Left forelimb (tissue), 1 donor: ENCODE results near the gene NR2E3.
"Not testable (repeated sequence)": the region's sequence is repeated elsewhere in the genome, so short reads cannot be mapped to it uniquely, and the experiment has no call there.

Experiments used
- DNase-seq: peaks from one replicate; pipeline ENCODE4 v3.0.0-alpha.2; 2018; ENCODE audit warnings: low spot score

NR2E3 gene

DNA sequence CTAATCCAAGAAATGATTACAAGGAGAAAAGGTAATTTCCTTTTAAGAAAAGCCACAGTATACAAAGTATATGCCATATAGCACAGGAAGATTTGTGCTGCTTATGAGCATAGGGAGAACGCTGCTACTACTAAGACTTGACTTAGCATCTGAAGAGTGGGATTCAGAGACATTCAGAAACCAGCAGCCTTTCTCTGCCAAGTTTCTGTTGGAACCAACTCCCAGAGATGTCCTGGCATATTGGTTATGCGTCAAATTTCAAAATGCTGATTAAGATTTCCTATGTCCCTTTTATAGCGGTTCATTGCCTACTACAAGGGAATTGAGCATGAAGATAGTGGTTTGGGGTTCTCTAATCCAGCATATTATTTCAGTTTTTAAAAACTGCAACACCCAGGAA, 4.9 kb downstream of the NR2E3 start:
- DNase-seq = no peak

DNA sequence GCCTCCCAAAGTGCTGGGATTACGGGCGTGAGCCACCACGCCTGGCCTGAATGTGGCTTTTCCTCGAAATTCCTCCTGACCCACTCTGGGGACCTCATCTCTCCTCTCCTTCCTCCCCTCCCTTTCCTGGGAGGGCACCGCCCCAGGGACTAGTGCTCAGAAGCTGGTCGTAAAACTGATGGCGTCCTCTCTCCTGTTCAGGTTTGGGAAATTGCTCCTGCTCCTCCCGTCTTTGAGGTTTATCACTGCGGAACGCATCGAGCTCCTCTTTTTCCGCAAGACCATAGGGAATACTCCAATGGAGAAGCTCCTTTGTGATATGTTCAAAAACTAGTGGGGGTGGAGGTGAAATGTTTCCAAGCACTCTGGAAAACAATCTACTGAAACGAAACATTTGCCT, 7.0 kb downstream of the NR2E3 start:
- DNase-seq = no peak

DNA sequence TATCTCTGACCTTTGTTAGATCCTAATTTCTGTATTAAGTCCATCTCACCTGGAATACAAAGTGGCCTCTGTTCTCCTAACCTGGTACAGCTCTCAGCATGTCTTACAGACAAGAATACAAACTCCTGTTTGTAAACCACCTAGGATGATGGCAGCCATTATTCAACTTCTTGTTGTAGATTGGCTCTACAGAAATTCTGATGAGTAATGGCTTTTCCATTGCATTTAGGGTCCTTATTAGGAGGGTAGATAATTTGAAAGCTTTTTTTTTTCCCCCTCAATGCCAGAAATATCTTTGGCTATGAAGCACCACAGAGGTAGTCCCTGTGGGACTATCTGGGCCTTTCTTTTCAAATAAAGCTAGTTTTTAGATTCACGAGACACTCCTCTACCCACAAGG, 9.8 kb downstream of the NR2E3 start:
- DNase-seq = no peak

DNA sequence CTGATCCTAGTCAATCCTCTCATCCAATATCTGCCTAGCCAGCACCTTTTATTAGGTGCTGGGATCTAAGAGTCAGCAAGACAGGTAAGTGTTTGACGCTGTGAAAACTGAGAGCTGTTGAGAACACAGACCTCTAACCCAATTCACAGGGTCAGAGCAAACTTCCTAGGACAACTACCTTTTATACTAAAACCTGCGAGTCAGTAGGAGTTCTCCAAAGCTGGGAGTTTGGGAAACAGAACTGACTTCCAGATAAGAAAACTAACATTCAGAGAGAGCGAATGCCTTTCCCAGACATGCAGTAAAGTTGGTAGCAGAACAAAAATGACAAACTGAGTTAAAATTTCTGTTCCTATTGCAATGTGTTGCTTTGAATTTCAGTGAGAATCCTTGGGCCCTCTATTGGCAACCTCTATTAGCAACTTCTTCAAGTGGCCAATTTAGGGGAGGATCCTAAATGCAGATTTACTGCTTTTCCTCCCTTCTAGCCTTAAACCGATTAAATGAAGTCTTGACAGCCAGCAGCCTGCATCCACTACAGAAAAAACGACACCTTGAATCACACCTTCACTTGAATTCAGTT, 11.3 kb downstream of the NR2E3 start:
- DNase-seq = no peak

DNA sequence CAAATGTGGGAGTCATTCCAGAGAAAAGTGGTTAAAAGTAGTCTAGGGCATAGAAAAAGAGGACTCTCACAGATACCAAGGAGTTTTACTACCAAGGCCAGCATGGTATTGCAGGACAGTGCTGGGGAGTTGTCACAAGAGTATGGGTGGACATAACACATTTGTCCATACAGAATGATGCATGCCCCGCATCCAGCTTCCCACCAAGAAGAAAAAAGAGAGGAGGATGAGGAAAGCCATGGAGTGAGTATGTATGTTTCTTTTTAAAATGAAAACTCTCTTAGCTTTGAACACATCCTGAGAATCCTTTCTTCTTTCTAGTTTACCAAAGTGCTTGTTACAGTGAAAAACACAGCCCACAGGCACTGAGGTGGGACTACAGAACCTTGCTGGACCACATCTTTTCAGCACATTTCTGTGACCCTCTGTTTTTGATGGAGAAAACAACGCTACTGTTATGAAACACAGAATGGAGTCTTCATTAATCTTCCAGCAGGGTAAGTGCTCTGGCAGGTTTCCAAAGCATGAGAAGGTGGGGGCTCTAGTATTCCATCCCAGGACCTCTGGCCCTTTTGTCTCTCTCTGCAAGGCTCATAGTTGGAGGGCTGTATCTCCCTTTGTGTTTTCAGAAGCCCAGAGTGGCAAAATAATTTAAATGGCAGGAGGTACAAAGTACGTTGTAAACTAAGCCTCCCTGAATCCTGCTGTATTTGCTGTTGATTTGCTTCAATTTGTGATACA, 12.7 kb downstream of the NR2E3 start:
- DNase-seq = no peak

DNA sequence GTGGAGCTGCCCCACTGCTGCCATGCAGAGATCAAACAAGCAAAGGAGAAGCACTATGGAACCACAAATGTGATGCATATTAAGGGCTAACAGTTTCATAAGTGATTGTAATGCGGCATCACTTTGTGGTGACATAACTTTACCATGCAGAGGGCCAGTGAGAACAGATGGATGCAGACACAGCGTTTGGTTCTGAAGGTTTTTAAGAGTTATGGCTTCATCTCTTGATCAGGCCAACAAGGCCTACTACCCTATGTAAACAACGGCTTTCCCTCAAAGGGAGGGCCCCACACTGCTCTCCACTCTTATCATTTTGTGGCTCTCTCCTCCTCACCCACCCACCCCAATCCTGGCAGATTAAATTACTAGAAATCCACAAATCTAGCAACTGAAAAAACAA, 13.4 kb downstream of the NR2E3 start:
- no peak for DNase-seq

DNA sequence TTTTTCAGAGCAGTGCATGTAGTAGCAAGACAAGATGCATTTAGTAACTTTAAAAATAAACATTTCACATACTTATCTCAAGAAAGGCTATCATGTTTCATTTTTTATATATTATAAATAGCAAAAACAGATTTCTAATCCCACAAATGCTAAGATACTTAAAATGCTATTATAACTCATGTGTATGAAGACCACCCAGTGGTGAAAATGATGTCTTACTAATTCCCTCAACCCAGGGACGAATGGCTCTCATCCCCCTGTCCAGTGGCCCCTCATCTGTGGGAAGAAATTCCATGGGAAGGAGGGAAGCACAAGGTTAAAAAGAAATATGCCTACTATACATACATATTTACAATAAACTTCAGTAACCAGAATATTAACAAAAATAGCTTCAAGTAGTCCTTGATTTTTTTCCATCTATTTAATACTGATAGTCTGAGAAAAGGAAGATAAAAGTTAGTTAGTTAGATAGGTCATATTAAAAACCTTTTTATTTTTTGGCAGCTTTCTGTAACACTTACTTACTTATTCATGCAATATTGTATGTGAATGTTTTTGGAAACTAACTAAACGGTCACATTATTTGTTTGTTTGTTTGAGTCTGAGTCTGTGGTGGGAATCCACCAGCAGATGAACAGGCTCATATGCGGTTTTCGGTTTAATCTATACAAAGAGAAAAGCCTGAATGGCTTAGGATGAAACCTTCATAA, 14.8 kb downstream of the NR2E3 start:
- no peak for DNase-seq

DNA sequence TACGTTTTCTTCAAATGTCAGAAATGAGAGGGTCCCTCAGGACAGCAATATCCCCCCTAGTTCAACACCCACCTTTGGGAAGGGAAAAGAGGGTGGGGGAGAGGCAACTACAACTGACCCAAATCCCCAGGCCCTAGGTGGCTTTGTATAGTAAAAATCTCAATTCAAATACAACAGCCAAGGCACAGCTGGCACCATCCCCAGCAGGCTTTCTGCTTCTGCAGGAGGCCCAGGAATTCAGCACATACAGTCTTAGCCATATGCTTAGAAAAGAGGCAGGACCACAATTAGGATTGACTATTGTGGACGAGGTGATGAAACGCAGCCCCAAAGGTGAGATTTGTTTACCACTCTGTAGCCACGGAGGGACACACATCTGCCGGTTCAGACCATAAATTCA, 15.8 kb downstream of the NR2E3 start:
- DNase-seq = no peak

DNA sequence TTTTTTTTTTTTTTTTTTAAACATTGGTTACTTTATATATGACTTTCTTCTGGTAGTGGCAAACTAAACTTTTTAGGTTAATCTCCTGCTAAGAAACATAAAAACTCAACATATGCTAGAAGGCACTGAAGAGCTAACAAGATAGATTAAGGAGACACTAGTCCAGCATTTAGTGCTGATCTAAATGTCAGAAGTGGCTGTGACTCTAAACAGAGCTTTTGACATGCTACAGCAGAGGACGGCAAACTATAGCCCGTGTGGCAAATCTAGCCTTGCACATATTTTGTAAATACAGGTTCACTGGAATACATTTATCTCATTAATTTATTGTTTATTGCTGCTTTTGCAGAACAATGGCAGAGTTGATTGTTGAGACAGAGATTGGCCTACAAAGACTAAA, 20.6 kb downstream of the NR2E3 start:
- DNase-seq = no peak

DNA sequence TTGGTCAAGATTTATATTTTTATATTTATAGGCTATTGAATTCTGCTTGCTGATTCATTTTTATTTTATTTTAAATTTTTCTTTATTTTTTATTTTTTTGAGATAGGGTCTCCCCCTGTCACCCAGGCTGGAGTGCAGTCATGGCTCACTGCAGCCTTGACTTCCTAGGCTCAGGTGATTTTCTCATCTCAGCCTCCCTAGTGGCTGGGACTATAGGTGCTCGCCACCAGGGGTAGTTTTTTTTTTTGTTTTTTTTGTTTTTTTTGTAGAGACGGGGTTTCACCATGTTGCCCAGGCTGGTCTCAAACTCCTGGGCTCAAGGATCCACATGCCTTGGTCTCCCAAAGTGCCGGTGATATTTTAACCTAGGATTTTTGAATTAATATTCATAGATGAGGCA, 31.2 kb downstream of the NR2E3 start:
- no peak for DNase-seq

DNA sequence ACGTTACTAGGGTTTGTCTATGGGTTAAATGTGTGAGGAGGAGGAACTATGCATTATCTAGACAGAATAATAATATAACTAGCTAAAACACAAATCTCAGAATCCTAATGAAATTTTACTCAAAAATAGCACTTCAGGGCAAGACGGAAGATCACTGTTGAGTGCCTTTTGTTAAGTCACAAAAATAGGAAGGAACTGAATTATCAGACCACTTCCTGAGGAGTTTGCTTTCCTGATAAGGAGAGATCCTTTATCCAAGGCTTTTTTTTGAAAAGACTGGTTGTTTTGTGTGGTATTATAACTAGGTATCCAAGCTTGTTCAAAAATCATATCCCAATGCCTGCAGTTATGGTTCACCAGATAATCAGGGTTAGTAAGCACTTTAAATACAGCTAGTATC, 34.6 kb downstream of the NR2E3 start:
- DNase-seq = no peak

DNA sequence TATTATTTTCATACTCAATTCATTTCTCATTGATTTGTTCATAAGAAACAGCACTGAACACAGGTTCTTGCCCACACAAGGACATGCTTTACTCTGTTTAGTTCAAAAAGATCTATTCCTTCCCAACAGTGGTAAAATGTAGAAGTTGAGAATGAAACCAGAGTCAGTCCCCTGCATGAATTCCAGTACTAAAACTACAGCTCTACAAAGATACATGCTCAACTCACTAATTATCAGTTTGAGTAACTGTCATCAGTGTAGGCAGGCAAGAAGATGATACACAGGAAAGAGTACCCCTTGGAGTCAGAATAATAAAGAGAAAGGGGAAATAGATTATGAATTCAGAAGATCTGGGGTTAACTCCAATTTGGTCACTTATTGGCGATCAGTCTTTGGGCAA, 43.2 kb downstream of the NR2E3 start:
- DNase-seq = no peak

DNA sequence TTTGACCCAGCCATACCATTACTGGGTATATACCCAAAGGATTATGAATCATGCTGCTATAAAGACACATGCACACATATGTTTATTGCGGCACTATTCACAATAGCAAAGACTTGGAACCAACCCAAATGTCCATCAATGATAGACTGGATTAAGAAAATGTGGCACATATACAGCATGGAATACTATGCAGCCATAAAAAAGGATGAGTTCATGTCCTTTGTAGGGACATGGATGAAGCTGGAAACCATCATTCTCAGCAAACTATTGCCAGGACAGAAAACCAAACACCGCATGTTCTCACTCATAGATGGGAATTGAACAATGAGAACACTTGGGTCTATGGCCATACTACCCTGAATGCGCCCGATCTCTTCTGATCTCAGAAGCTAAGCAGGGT, 47.9 kb downstream of the NR2E3 start:
- DNase-seq = not testable (repeated sequence)
